GM10266 (cell line): ENCODE results near the gene SLC12A6.
A peak's percentile ranks its signal among the peaks of the same experiment; 100 is the strongest.

Experiments used
- DNase-seq: peaks from one replicate; pipeline ENCODE4 v3.0.0; 2012; ENCODE audit errors: extremely low spot score
- CTCF ChIP-seq: IDR thresholded peaks from 2 replicates; pipeline ENCODE4 v1.5.1; 2012; ENCODE audit warnings: mild to moderate bottlenecking, low read depth; ENCODE audit not compliant: control insufficient read depth, insufficient read depth; ENCODE audit errors: missing control alignments

The SLC12A6 gene

GRCh38 chr15:34367101-34368081 lies 29.8 kb upstream of the SLC12A6 start, which contains the start of gene LPCAT4:
TSS of gene LPCAT4 (minus strand) at chr15:34367196. CDS start at chr15:34367100, 96 bp downstream.
- peak; percentile 99 for TF ChIP-seq CTCF
- peak; percentile 97 for DNase-seq

GRCh38 chr15:34366271-34367065 lies 28.9 kb upstream of the SLC12A6 start:
- DNase-seq: peak; percentile 67
- no peak for TF ChIP-seq CTCF

- TF ChIP-seq CTCF: no peak
- DNase-seq: no peak
Observed at GRCh38 chr15:34365836-34366235, 28.3 kb upstream of the SLC12A6 start.

- TF ChIP-seq CTCF: no peak
- peak; percentile 40 for DNase-seq
Observed at GRCh38 chr15:34365091-34365825, 27.7 kb upstream of the SLC12A6 start.

- DNase-seq: no peak
- TF ChIP-seq CTCF: no peak
Observed at GRCh38 chr15:34364041-34364440, 26.5 kb upstream of the SLC12A6 start.

- no peak for DNase-seq
- no peak for TF ChIP-seq CTCF
Observed at GRCh38 chr15:34362047-34362773, 24.6 kb upstream of the SLC12A6 start.
